Activated CD8-positive, alpha-beta T cell treated with anti-CD3 and anti-CD28 coated beads for 36 hours (primary cell): Measurements from ENCODE around the gene CAMK4. TPM values are rescaled to one million over a fixed set of nuclear protein-coding genes. Genes with fewer than 3 reads are reported as not detected.
"Not testable (repeated sequence)": the region's sequence is repeated elsewhere in the genome, so short reads cannot be mapped to it uniquely, and the experiment has no call there.

Source experiments
- ATAC-seq: fragments of 200-7000 bp; cut with Tn5 transposase; one replicate; pipeline ENCODE4 v1.10.0; 2021; ENCODE audit warnings: mild to moderate bottlenecking, moderate library complexity
- CTCF ChIA-PET: fragments of 350-600 bp; sonication (Branson Sonifier 250); formaldehyde crosslinking; loops from one replicate; lab custom pipeline; 2021; ENCODE audit warnings: antibody characterized with exemption; lab: Charles Lee
- POLR2A ChIA-PET: fragments of 350-600 bp; sonication (Branson Sonifier 250); formaldehyde crosslinking; loops from one replicate; lab custom pipeline; 2021; ENCODE audit warnings: antibody characterized with exemption; lab: Charles Lee
- DNase-seq: peaks from one replicate; pipeline ENCODE4 v3.0.0-alpha.2; 2020
- H3K27ac Mint-ChIP-seq: one replicate; pipeline ENCODE4 v1.8.0; 2021; ENCODE audit warnings: mild to moderate bottlenecking, mixed read lengths
- H3K27me3 Mint-ChIP-seq: one replicate; pipeline ENCODE4 v1.8.0; 2021; ENCODE audit warnings: mixed read lengths
- H3K36me3 Mint-ChIP-seq: one replicate; pipeline ENCODE4 v1.8.0; 2021; ENCODE audit warnings: low read depth, mixed read lengths
- H3K4me1 Mint-ChIP-seq: one replicate; pipeline ENCODE4 v1.8.0; 2021; ENCODE audit warnings: low read depth, mixed read lengths
- H3K4me3 Mint-ChIP-seq: one replicate; pipeline ENCODE4 v1.8.0; 2021; ENCODE audit warnings: mild to moderate bottlenecking, moderate library complexity, mixed read lengths
- H3K9me3 Mint-ChIP-seq: one replicate; pipeline ENCODE4 v1.8.0; 2021; ENCODE audit warnings: mixed read lengths
- CTCF ChIP-seq: fragments of 200-600 bp; IDR thresholded peaks from one replicate; pipeline ENCODE4 v1.8.0; 2022; ENCODE audit warnings: antibody characterized with exemption, mild to moderate bottlenecking
- intact Hi-C: fragments of 100-400 bp; cut with micrococcal nuclease; formaldehyde crosslinking; loops from one replicate; pipeline ENCODE4 v1.10.0; 2022
- total RNA-seq, 2 experiments: library from RNA; stranded (reverse); gene quantifications; one replicate each; pipeline ENCODE4 v1.2.3, GENCODE V29; 2021

Gene CAMK4
- total RNA-seq, 2 experiments from 2014 or later, result 79.7 to 80.7 TPM

GRCh38 chr5:111353035-111353434 is 128.9 kb downstream of the CAMK4 start:
- no peak overlapping the region for H3K4me3 Mint-ChIP-seq
- peaks cover 8% of the 10 kb centered on the region for H3K9me3 Mint-ChIP-seq
- POLR2A ChIA-PET, result interaction anchor here (0.6 kb wide), 1 partner anchor 244 kb away, joined by 4 read pairs; no protein-coding TSS in a partner anchor
- no peaks in the 10 kb centered on the region for H3K27me3 Mint-ChIP-seq
- no peak overlapping the region for H3K27ac Mint-ChIP-seq
- intact Hi-C loops, result no loop called here
- ATAC-seq (no peak), DNase-seq (no peak)
- H3K36me3 Mint-ChIP-seq, result peaks cover 37% of the 10 kb centered on the region
- peaks cover 43% of the 10 kb centered on the region for H3K4me1 Mint-ChIP-seq
- no peak for TF ChIP-seq CTCF
- CTCF ChIA-PET, result no interaction called here

DNA sequence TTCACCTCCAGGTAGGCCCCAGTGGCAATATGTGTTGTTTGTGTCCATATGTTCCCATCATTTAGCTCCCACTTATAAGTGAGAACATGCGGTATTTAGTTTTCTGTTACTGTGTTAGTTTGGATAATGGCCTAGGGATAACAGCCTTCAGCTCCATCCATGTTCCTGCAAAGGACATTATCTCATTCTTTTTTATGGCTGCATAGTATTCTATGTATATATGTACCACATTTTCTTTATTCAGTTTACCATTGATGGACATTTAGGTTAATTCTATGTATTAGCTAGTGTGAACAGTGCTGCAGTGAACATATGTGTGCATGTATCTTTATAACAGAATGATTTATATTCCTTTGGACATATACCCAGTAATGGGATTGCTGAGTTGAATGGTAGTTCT is 134.5 kb downstream of the CAMK4 start:
- H3K27ac Mint-ChIP-seq, intact Hi-C loops: not testable (repeated sequence)

DNA sequence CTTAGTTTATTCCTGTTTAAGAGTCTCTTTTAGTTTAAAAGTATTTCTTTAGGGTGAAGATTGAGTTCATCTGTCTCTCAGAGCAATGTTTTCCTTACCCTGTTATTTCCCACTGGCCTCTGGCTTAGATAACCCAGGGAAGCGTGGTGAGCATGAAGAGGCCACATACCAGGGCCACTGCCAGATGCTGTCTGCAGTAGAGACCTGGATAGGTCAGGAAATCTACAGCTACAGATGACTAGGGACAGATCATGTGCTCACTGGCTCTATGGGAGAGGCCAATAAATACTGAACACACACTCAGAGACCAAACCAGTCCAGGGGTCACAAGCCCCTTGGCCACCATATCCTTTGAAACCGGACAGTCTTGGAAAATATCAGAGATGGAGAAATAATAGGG is 136.0 kb downstream of the CAMK4 start:
- Mint-ChIP-seq H3K4me3 (no peak overlapping the region), H3K27ac (no peak overlapping the region), H3K36me3 (peaks cover 38% of the 10 kb centered on the region), H3K9me3 (peaks cover 8% of the 10 kb centered on the region), H3K27me3 (no peaks in the 10 kb centered on the region), H3K4me1 (peaks cover 39% of the 10 kb centered on the region)
- intact Hi-C loops, result no loop called here
- TF ChIP-seq CTCF, result no peak
- POLR2A ChIA-PET, result no interaction called here
- DNase-seq, result no peak
- ATAC-seq, result no peak
- CTCF ChIA-PET, result no interaction called here

More for the DNA sequence above, 134.5 kb downstream of the CAMK4 start:
- H3K4me3 Mint-ChIP-seq, DNase-seq, CTCF ChIA-PET, ATAC-seq, H3K27me3 Mint-ChIP-seq: not testable (repeated sequence)
- Mint-ChIP-seq H3K4me1 (peaks cover 33% of the 10 kb centered on the region), H3K36me3 (peaks cover 38% of the 10 kb centered on the region), H3K9me3 (peaks cover 13% of the 10 kb centered on the region)
- POLR2A ChIA-PET, result interaction anchor here (0.6 kb wide), 1 partner anchor 47 kb away, joined by 3 read pairs; no protein-coding TSS in a partner anchor

DNA sequence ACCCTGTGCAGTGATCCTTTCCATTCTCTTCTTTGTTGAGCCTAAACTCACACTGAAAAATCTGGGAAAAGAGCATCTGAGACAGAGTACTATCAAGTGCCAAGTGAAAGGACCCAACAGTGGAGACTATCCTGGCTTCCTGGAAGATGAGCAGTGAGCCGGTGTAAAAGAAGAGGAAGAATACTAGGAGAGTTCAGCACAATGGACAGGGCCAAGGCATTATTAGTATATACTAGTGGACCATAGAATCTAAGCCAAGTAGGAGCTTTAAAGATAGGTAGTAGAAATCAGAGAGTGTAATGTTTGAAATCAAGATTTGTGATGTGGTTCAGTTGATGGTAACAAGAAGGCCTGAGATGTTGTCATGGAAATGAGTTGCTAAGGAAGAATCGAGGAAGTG is 140.8 kb downstream of the CAMK4 start:
- TF ChIP-seq CTCF, result no peak
- intact Hi-C loops, result no loop called here
- Mint-ChIP-seq H3K4me3 (no peak overlapping the region), H3K36me3 (peaks cover 40% of the 10 kb centered on the region), H3K27ac (no peak overlapping the region), H3K4me1 (peaks cover 46% of the 10 kb centered on the region), H3K27me3 (no peaks in the 10 kb centered on the region), H3K9me3 (peaks cover 2% of the 10 kb centered on the region)
- ATAC-seq (no peak), DNase-seq (no peak)
- CTCF ChIA-PET, result no interaction called here
- POLR2A ChIA-PET, result no interaction called here

- peaks cover 44% of the 10 kb centered on the region for H3K36me3 Mint-ChIP-seq
- no peak for ATAC-seq
Observed at GRCh38 chr5:111366388-111366787, 142.2 kb downstream of the CAMK4 start.

More at GRCh38 chr5:111366388-111366787, 142.2 kb downstream of the CAMK4 start:
- Mint-ChIP-seq H3K27ac (no peak overlapping the region), H3K4me3 (no peak overlapping the region), H3K4me1 (peaks cover 42% of the 10 kb centered on the region), H3K27me3 (no peaks in the 10 kb centered on the region), H3K9me3 (peaks cover 2% of the 10 kb centered on the region)
- DNase-seq, result no peak
- POLR2A ChIA-PET, result no interaction called here
- intact Hi-C loops, result no loop called here
- no peak for TF ChIP-seq CTCF
- CTCF ChIA-PET, result interaction anchor here (1.0 kb wide), 1 partner anchor 23 kb away, joined by 3 read pairs; no protein-coding TSS in a partner anchor
